ENCODE data around the gene GLIS2.

- TF ChIP-seq, protein P1, sequence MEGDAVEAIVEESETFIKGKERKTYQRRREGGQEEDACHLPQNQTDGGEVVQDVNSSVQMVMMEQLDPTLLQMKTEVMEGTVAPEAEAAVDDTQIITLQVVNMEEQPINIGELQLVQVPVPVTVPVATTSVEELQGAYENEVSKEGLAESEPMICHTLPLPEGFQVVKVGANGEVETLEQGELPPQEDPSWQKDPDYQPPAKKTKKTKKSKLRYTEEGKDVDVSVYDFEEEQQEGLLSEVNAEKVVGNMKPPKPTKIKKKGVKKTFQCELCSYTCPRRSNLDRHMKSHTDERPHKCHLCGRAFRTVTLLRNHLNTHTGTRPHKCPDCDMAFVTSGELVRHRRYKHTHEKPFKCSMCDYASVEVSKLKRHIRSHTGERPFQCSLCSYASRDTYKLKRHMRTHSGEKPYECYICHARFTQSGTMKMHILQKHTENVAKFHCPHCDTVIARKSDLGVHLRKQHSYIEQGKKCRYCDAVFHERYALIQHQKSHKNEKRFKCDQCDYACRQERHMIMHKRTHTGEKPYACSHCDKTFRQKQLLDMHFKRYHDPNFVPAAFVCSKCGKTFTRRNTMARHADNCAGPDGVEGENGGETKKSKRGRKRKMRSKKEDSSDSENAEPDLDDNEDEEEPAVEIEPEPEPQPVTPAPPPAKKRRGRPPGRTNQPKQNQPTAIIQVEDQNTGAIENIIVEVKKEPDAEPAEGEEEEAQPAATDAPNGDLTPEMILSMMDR (IDR thresholded peaks at IDR 0.05; ENCODE audit: insufficient read depth, low read length), result no peak
- TF ChIP-seq SPI1 (IDR thresholded peaks at IDR 0.05; ENCODE audit: borderline replicate concordance, low read depth), result no peak
- TF ChIP-seq GABPA (IDR thresholded peaks at IDR 0.05; ENCODE audit: low read depth), result no peak
- TF ChIP-seq POLR2AphosphoS5 (IDR thresholded peaks at IDR 0.05; ENCODE audit: low read depth), result no peak
- TF ChIP-seq, protein P2, sequence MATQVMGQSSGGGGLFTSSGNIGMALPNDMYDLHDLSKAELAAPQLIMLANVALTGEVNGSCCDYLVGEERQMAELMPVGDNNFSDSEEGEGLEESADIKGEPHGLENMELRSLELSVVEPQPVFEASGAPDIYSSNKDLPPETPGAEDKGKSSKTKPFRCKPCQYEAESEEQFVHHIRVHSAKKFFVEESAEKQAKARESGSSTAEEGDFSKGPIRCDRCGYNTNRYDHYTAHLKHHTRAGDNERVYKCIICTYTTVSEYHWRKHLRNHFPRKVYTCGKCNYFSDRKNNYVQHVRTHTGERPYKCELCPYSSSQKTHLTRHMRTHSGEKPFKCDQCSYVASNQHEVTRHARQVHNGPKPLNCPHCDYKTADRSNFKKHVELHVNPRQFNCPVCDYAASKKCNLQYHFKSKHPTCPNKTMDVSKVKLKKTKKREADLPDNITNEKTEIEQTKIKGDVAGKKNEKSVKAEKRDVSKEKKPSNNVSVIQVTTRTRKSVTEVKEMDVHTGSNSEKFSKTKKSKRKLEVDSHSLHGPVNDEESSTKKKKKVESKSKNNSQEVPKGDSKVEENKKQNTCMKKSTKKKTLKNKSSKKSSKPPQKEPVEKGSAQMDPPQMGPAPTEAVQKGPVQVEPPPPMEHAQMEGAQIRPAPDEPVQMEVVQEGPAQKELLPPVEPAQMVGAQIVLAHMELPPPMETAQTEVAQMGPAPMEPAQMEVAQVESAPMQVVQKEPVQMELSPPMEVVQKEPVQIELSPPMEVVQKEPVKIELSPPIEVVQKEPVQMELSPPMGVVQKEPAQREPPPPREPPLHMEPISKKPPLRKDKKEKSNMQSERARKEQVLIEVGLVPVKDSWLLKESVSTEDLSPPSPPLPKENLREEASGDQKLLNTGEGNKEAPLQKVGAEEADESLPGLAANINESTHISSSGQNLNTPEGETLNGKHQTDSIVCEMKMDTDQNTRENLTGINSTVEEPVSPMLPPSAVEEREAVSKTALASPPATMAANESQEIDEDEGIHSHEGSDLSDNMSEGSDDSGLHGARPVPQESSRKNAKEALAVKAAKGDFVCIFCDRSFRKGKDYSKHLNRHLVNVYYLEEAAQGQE (IDR thresholded peaks at IDR 0.05; ENCODE audit: insufficient replicate concordance, low read depth), result no peak
Measured at GRCh38 chr16:4336701-4337539, 21.1 kb downstream of the GLIS2 start.

Data from HL-60 (cell line).